Esophagus squamous epithelium (tissue), 4 donors: ENCODE data around the gene YPEL2.

Experiments used
- CTCF ChIP-seq, 6 experiments: fragments of 450-650 bp in 4 of 6; fragments of 200-600 bp in 2 of 6; sonication (generic) in 2 of 6; IDR thresholded peaks; one replicate each; pipeline ENCODE4 v1.5.1; 2016 to 2019; ENCODE audit warnings: antibody characterized with exemption in 6 of 6, mild to moderate bottlenecking in 4 of 6, moderate library complexity in 4 of 6
- POLR2A ChIP-seq, 4 donors: fragments of 450-650 bp; IDR thresholded peaks; one replicate each; pipeline ENCODE4 v1.6.1; 2017; ENCODE audit warnings: antibody characterized with exemption in 4 of 4, mild to moderate bottlenecking in 4 of 4, moderate library complexity in 3 of 4

GRCh38 chr17:59349178-59349577 lies 17.7 kb downstream of the YPEL2 start:
- TF ChIP-seq CTCF (IDR thresholded peaks at IDR 0.05) (no peak), POLR2A (IDR thresholded peaks at IDR 0.05) (no peak)
